ENCODE data around the gene CAMP.
A peak's percentile ranks its signal among the peaks of the same experiment; 100 is the strongest.

Gene CAMP

GRCh38 chr3:48222616-48223513, at the start of gene CAMP:
Gene CAMP, plus strand, starts transcription at chr3:48223495. Its CDS starts 17 bp downstream, at chr3:48223512.
- FAIRE-seq (no peak), DNase-seq (ENCODE audit: insufficient read length, low spot score) (no peak)
- TF ChIP-seq POLR2A (IDR thresholded peaks at IDR 0.05; ENCODE audit: low read depth, low read length) = no peak

- no peak for TF ChIP-seq POLR2A (IDR thresholded peaks at IDR 0.05; ENCODE audit: low read depth, low read length)
- no peak for DNase-seq (ENCODE audit: insufficient read length, low spot score)
- FAIRE-seq = no peak
These were observed 45.2 kb upstream of the CAMP start for GRCh38 chr3:48178072-48178471.

- no peak for DNase-seq (ENCODE audit: insufficient read length, low spot score)
- no peak for TF ChIP-seq POLR2A (IDR thresholded peaks at IDR 0.05; ENCODE audit: low read depth, low read length)
- FAIRE-seq = no peak
These were observed 43.3 kb upstream of the CAMP start for GRCh38 chr3:48180021-48180420.

- FAIRE-seq = no peak
- TF ChIP-seq POLR2A (IDR thresholded peaks at IDR 0.05; ENCODE audit: low read depth, low read length) = no peak
- no peak for DNase-seq (ENCODE audit: insufficient read length, low spot score)
These were observed 42.6 kb upstream of the CAMP start for GRCh38 chr3:48180531-48181253.

- no peak for FAIRE-seq
- TF ChIP-seq POLR2A (IDR thresholded peaks at IDR 0.05; ENCODE audit: low read depth, low read length) = no peak
These were observed 39.0 kb upstream of the CAMP start for GRCh38 chr3:48184299-48184698.

GRCh38 chr3:48185129-48185528, 38.2 kb upstream of the CAMP start:
- FAIRE-seq = no peak
- no peak for DNase-seq (ENCODE audit: insufficient read length, low spot score)
- no peak for TF ChIP-seq POLR2A (IDR thresholded peaks at IDR 0.05; ENCODE audit: low read depth, low read length)

More at GRCh38 chr3:48184299-48184698, 39.0 kb upstream of the CAMP start:
- no peak for DNase-seq (ENCODE audit: insufficient read length, low spot score)

GRCh38 chr3:48186631-48187300, 36.5 kb upstream of the CAMP start:
- no peak for FAIRE-seq
- no peak for DNase-seq (ENCODE audit: insufficient read length, low spot score)
- TF ChIP-seq POLR2A (IDR thresholded peaks at IDR 0.05; ENCODE audit: low read depth, low read length) = no peak

GRCh38 chr3:48187301-48187578, 36.1 kb upstream of the CAMP start:
- no peak for DNase-seq (ENCODE audit: insufficient read length, low spot score)
- FAIRE-seq = no peak
- TF ChIP-seq POLR2A (IDR thresholded peaks at IDR 0.05; ENCODE audit: low read depth, low read length) = no peak

- TF ChIP-seq POLR2A (IDR thresholded peaks at IDR 0.05; ENCODE audit: low read depth, low read length) = no peak
- DNase-seq (ENCODE audit: insufficient read length, low spot score) = no peak
- no peak for FAIRE-seq
These were observed 35.6 kb upstream of the CAMP start for GRCh38 chr3:48187579-48188265.

- FAIRE-seq (peak; percentile 86), DNase-seq (ENCODE audit: insufficient read length, low spot score) (peak; percentile 96)
- peak; percentile 82 for TF ChIP-seq POLR2A (IDR thresholded peaks at IDR 0.05; ENCODE audit: low read depth, low read length)
These were observed 34.8 kb upstream of the CAMP start, which contains the start of gene CDC25A for GRCh38 chr3:48188266-48189201. Gene CDC25A, minus strand, starts transcription at chr3:48188417. Its CDS starts 470 bp downstream, at chr3:48187947.

- no peak for TF ChIP-seq POLR2A (IDR thresholded peaks at IDR 0.05; ENCODE audit: low read depth, low read length)
- no peak for FAIRE-seq
- DNase-seq (ENCODE audit: insufficient read length, low spot score) = no peak
These were observed 34.0 kb upstream of the CAMP start for GRCh38 chr3:48189321-48189720.

- no peak for DNase-seq (ENCODE audit: insufficient read length, low spot score)
- no peak for TF ChIP-seq POLR2A (IDR thresholded peaks at IDR 0.05; ENCODE audit: low read depth, low read length)
- no peak for FAIRE-seq
These were observed 32.4 kb upstream of the CAMP start for GRCh38 chr3:48190911-48191310.

Measured in H54 (cell line).